Uterus (tissue), 4 donors: ENCODE results near the gene NDEL1. TPM values are rescaled to one million over a fixed set of nuclear protein-coding genes. Genes with fewer than 3 reads are reported as not detected.

Experiments
- DNase-seq, 2 donors: peaks; one replicate each; pipeline ENCODE4 v3.0.0-alpha.2; 2019 to 2020
- H3K27ac ChIP-seq, 2 donors: fragments of 200-600 bp; sonication (generic); 1 replicate in 1 of 2; 2 replicates in 1 of 2; pipeline ENCODE4 v1.5.1; 2016 to 2018
- H3K27me3 ChIP-seq, 2 donors: fragments of 200-600 bp; sonication (generic); one replicate each; pipeline ENCODE4 v1.5.1; 2018 to 2019; ENCODE audit warnings: control low read depth in 1 of 2
- H3K36me3 ChIP-seq, 2 donors: fragments of 200-600 bp; sonication (generic); one replicate each; pipeline ENCODE4 v1.5.1; 2019; ENCODE audit warnings: control low read depth in 1 of 2
- H3K4me1 ChIP-seq, 2 donors: fragments of 200-600 bp; sonication (generic); one replicate each; pipeline ENCODE4 v1.5.1; 2018 to 2019; ENCODE audit warnings: control low read depth in 1 of 2
- H3K4me3 ChIP-seq, 2 donors: fragments of 200-600 bp; sonication (generic); 1 replicate in 1 of 2; 2 replicates in 1 of 2; pipeline ENCODE4 v1.5.1; 2018 to 2019; ENCODE audit warnings: mild to moderate bottlenecking in 1 of 2
- H3K9me3 ChIP-seq, 2 donors: fragments of 200-600 bp; sonication (generic); one replicate each; pipeline ENCODE4 v1.5.1; 2019; ENCODE audit warnings: control low read depth in 1 of 2
- POLR2A ChIP-seq, 2 donors: fragments of 450-650 bp; IDR thresholded peaks; one replicate each; pipeline ENCODE4 v1.6.1; 2016; ENCODE audit warnings: antibody characterized with exemption in 2 of 2, mild to moderate bottlenecking in 1 of 2, moderate library complexity in 1 of 2
- intact Hi-C: fragments of 100-400 bp; cut with DNase I; formaldehyde crosslinking; loops from one replicate; pipeline ENCODE4 v1.15.1; 2023; ENCODE audit warnings: low total_unique reads
- total RNA-seq, 4 donors: library from RNA; depleted of rRNA in 3 of 4; stranded (reverse); fragments of >200 nt in 3 of 4; gene quantifications; one replicate each; pipeline versions ENCODE4 v1.1.0 to v1.2.4, GENCODE V29; 2014 to 2023
- TF ChIP-seq, protein P1 (sequence below), 4 experiments: fragments of 200-600 bp in 2 of 4; fragments of 450-650 bp in 2 of 4; sonication (generic) in 2 of 4; IDR thresholded peaks; one replicate each; pipeline ENCODE4 v1.5.1; 2016 to 2019; ENCODE audit warnings: antibody characterized with exemption in 4 of 4, mild to moderate bottlenecking in 2 of 4, moderate library complexity in 1 of 4
- donor health status: DM: yes; HTN: yes; CAD: no.

The NDEL1 gene
- total RNA-seq, 4 donors from 2014 or later = 19.5 to 114 (median 63.8) TPM

DNA sequence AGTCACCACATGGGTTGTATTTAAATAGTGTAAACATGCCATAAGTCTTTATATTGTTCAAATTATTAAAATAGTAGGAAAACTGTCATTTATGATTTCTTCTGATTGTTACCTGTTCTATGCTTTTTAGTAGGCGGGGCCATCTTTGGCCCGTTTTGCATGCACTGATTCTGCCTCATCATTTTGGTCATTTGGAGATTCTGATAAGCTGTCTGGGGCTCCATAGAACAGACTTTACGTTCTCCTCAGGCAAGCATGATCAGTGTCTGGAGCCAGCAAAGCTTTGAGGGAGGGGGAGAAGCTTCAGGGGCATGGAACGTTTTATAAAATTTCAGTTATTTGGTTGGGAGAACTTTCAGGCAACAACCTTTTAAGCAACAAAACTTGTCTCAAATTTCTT, 8.8 kb downstream of the NDEL1 start:
- no peak for DNase-seq
- Histone ChIP-seq H3K4me3 (no peak overlapping the region), H3K9me3 (no peaks in the 10 kb centered on the region), H3K27ac (no peak overlapping the region), H3K27me3 (no peaks in the 10 kb centered on the region), H3K4me1 (no peaks in the 10 kb centered on the region), H3K36me3 (no peaks in the 10 kb centered on the region)
- intact Hi-C loops = no loop called here
- no peak for TF ChIP-seq POLR2A (IDR thresholded peaks at IDR 0.05)
- TF ChIP-seq, protein P1, sequence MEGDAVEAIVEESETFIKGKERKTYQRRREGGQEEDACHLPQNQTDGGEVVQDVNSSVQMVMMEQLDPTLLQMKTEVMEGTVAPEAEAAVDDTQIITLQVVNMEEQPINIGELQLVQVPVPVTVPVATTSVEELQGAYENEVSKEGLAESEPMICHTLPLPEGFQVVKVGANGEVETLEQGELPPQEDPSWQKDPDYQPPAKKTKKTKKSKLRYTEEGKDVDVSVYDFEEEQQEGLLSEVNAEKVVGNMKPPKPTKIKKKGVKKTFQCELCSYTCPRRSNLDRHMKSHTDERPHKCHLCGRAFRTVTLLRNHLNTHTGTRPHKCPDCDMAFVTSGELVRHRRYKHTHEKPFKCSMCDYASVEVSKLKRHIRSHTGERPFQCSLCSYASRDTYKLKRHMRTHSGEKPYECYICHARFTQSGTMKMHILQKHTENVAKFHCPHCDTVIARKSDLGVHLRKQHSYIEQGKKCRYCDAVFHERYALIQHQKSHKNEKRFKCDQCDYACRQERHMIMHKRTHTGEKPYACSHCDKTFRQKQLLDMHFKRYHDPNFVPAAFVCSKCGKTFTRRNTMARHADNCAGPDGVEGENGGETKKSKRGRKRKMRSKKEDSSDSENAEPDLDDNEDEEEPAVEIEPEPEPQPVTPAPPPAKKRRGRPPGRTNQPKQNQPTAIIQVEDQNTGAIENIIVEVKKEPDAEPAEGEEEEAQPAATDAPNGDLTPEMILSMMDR (IDR thresholded peaks at IDR 0.05) = no peak

DNA sequence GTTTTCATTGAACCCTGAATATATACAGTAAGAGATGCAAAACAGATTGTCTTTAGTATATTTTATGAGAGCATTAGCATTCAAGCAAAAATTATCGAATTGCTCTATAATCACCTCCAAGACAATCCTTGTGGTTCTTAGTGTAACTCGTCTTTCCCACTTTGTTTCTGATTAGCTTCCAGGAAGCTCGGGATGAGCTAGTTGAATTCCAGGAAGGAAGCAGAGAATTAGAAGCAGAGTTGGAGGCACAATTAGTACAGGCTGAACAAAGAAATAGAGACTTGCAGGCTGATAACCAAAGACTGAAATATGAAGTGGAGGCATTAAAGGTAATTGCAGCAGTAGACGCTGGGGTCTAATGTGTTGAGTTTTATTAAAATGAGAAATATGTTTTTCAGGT, 9.9 kb downstream of the NDEL1 start:
- Histone ChIP-seq H3K9me3 (no peaks in the 10 kb centered on the region), H3K36me3 (no peaks in the 10 kb centered on the region), H3K27me3 (no peaks in the 10 kb centered on the region), H3K4me3 (no peak overlapping the region), H3K4me1 (no peaks in the 10 kb centered on the region), H3K27ac (no peak overlapping the region)
- no peak for TF ChIP-seq POLR2A (IDR thresholded peaks at IDR 0.05)
- TF ChIP-seq, protein P1 (IDR thresholded peaks at IDR 0.05) = no peak
- intact Hi-C loops = no loop called here
- DNase-seq = no peak

DNA sequence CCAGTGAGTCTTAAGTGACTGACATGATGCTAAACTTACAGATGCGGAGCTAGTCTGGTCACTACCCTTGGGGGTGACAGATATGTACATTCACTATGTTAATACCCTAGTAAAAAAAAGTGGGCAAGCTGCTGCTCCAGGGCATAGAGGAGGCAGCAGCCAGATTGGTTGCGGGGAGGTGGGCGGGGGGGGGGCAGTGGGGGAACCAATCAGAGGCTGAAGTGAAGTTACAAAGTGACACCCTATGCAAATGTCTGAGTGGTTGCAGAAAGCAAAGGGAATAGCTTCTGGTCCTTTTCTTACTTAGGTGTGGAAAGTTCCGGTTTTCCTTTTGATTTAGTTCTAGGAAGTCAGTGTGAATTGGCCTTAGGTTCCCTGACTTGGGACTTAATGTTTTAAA, 12.1 kb downstream of the NDEL1 start:
- H3K27ac ChIP-seq = no peak overlapping the region
- no peaks in the 10 kb centered on the region for H3K36me3 ChIP-seq
- no peak overlapping the region for H3K4me3 ChIP-seq
- H3K9me3 ChIP-seq = no peaks in the 10 kb centered on the region
- intact Hi-C loops = no loop called here
- DNase-seq = no peak
- no peak for TF ChIP-seq POLR2A (IDR thresholded peaks at IDR 0.05)
- H3K27me3 ChIP-seq = no peaks in the 10 kb centered on the region
- no peaks in the 10 kb centered on the region for H3K4me1 ChIP-seq

DNA sequence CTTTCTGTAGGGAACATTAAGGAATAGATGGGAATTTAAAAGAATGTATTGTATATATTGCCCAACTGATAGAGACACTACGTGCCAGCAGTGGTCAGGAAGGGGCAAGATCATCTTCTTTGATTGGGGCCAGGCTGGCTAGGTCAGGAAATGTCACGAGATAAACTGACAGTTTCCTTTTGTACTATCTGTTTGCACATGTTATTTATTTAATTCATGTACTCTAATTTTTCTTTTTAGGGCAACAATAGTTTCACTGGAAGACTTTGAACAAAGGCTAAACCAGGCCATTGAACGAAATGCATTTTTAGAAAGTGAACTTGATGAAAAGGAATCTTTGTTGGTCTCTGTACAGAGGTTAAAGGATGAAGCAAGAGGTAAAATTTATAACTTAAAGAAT, 12.6 kb downstream of the NDEL1 start:
- Histone ChIP-seq H3K36me3 (no peaks in the 10 kb centered on the region), H3K9me3 (no peaks in the 10 kb centered on the region), H3K4me3 (no peak overlapping the region), H3K27me3 (no peaks in the 10 kb centered on the region), H3K4me1 (no peaks in the 10 kb centered on the region), H3K27ac (no peak overlapping the region)
- intact Hi-C loops = no loop called here
- DNase-seq = no peak
- TF ChIP-seq, protein P1 (IDR thresholded peaks at IDR 0.05) = no peak
- TF ChIP-seq POLR2A (IDR thresholded peaks at IDR 0.05) = no peak

DNA sequence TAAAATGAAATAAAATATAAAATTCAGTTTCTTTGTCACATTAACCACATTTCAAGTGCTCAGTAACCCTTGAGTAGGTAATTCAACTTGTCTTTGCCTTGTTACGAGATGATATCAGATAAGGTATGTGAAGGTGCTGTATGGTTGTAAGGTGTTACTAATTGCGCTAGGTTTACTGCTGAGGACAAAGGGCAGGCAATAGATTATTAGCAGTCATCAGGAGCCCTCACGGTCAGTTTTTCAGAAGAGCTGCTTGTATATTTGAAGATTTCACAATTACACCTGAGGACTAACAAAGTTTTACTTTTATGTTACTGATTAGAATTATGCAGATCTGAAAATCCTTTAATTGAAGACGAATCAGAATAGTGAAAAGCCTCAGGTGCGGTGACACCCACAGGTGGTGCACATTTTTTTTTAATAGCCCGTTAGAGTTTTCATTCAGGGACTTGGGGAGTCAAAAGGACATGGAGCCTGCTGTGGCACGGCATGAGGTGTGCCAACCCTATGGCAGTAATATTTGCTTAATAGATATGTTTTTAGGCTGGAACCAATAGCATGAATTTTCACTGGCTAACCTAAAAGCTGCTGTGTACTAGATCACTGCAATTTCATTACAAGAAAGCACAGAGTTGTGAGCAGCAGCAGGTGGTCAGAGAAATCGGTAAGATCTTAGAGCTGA, 16.4 kb downstream of the NDEL1 start:
- no peak for DNase-seq
- H3K4me3 ChIP-seq = no peak overlapping the region
- no peaks in the 10 kb centered on the region for H3K36me3 ChIP-seq
- H3K4me1 ChIP-seq = no peaks in the 10 kb centered on the region
- intact Hi-C loops = no loop called here
- H3K27me3 ChIP-seq = no peaks in the 10 kb centered on the region
- H3K9me3 ChIP-seq = no peaks in the 10 kb centered on the region
- no peak overlapping the region for H3K27ac ChIP-seq
- TF ChIP-seq, protein P1 (IDR thresholded peaks at IDR 0.05) = no peak
- no peak for TF ChIP-seq POLR2A (IDR thresholded peaks at IDR 0.05)

DNA sequence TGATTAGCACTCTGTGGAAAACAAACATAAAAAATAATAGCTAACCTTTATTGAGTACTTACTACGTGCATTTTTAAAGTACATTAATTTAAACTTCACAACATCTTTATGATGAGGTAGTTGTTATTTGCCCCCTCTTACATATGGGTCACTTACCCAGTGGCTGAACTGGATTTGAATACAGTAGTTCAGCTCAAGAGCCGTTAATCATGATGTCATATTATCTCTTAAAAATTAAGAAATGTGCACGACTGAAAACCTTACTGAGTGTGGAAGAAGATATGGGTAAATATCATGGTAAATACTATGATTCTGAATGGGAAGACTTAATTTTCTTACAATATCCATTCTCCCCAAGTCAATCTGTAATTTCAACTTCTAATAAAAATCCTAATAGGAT, 17.6 kb downstream of the NDEL1 start:
- no peaks in the 10 kb centered on the region for H3K4me1 ChIP-seq
- H3K4me3 ChIP-seq = no peak overlapping the region
- no peak for DNase-seq
- no peak overlapping the region for H3K27ac ChIP-seq
- TF ChIP-seq, protein P1 (IDR thresholded peaks at IDR 0.05) = no peak
- no peak for TF ChIP-seq POLR2A (IDR thresholded peaks at IDR 0.05)
- H3K9me3 ChIP-seq = no peaks in the 10 kb centered on the region
- no peaks in the 10 kb centered on the region for H3K27me3 ChIP-seq
- intact Hi-C loops = no loop called here
- no peaks in the 10 kb centered on the region for H3K36me3 ChIP-seq
